K562 (cell line): ENCODE data around the gene PPP2R2D. TPM values are rescaled to one million over a fixed set of nuclear protein-coding genes. Genes with fewer than 3 reads are reported as not detected.

Experiments
- CHD7 ChIP-seq: fragments of 200-600 bp; sonication (generic); IDR thresholded peaks from one replicate; pipeline ENCODE4 v1.6.1; 2012; ENCODE audit warnings: mild to moderate bottlenecking, low read depth, low read length, inconsistent platforms
- FOXM1 ChIP-seq, 2 experiments: fragments of 450-650 bp in 1 of 2; sonication (generic) in 1 of 2; formaldehyde crosslinking in 1 of 2; IDR thresholded peaks; 2 replicates each; pipeline versions ENCODE4 v1.6.1 to v1.9.0; 2017 to 2022; ENCODE audit warnings: low read depth in 2 of 2, mild to moderate bottlenecking in 2 of 2, missing genetic modification reagents in 1 of 2, moderate library complexity in 1 of 2
- FOXP4 ChIP-seq: sonication (generic); formaldehyde crosslinking; IDR thresholded peaks from 2 replicates; pipeline ENCODE4 v1.8.0; 2022; ENCODE audit warnings: mild to moderate bottlenecking, missing genetic modification reagents, borderline replicate concordance
- KAT2B ChIP-seq: IDR thresholded peaks from one replicate; pipeline ENCODE4 v1.6.1; 2012; ENCODE audit warnings: low read depth, mild to moderate bottlenecking, control low read depth, inconsistent platforms, low read length, moderate library complexity
- KDM5B ChIP-seq: fragments of 200-600 bp; sonication (generic); IDR thresholded peaks from 2 replicates; pipeline ENCODE4 v1.6.1; 2012; ENCODE audit warnings: low read depth, mild to moderate bottlenecking, moderate library complexity, low read length, control low read depth, inconsistent platforms; ENCODE audit not compliant: insufficient replicate concordance
- POU5F1 ChIP-seq: fragments of 150-350 bp; IDR thresholded peaks from 2 replicates; pipeline ENCODE4 v1.6.1; 2014; ENCODE audit warnings: borderline replicate concordance, low read length, low read depth, mild to moderate bottlenecking; ENCODE audit not compliant: partially characterized antibody
- ZNF609 ChIP-seq: sonication (generic); formaldehyde crosslinking; IDR thresholded peaks from 2 replicates; pipeline ENCODE4 v1.8.1; 2023; ENCODE audit warnings: missing genetic modification reagents, mild to moderate bottlenecking, borderline replicate concordance
- polyA plus RNA-seq, 8 experiments: library from polyadenylated mRNA; depleted of rRNA in 4 of 8; stranded (reverse) in 5 of 8; unstranded in 3 of 8; fragments of >200 nt; fragmentation: Nextera tagmentation in 2 of 8; fragmentation: Illumina TruSeq in 1 of 8; extraction: Ambion mirVana in 2 of 8; extraction: Trizol in 1 of 8; gene quantifications; 2 replicates each; pipeline versions ENCODE4 v1.2.1 to v1.2.3, GENCODE V29; 2011 to 2014; ENCODE audit warnings: inconsistent platforms in 1 of 8, missing spikeins in 1 of 8
- total RNA-seq, 7 experiments: library from RNA; depleted of rRNA in 6 of 7; stranded (reverse); fragments of >200 nt in 6 of 7; fragmentation: Illumina TruSeq in 2 of 7; extraction: Trizol in 2 of 7; gene quantifications; 2 replicates each; pipeline versions ENCODE4 v1.2.1 to v1.2.3, GENCODE V29; 2011 to 2021; ENCODE audit warnings: low replicate concordance in 1 of 7

The PPP2R2D gene
- total and polyA plus RNA-seq, 9 of the 15 experiments (the other 6 are each of a cell fraction or from before 2014, with no cell fraction given) = 1.9 to 37.0 (median 26.8) TPM

GRCh38 chr10:131979821-131980270, 79.0 kb downstream of the PPP2R2D start (continued):
- no peak for TF ChIP-seq ZNF609 (CRISPR knock-in tag)
- no peak for TF ChIP-seq KDM5B
- no peak for TF ChIP-seq POU5F1
- no peak for TF ChIP-seq FOXP4
- TF ChIP-seq FOXM1 (IDR thresholded peaks at IDR 0.05; ENCODE audit: low read depth) = no peak
- no peak for TF ChIP-seq FOXM1 (CRISPR knock-in tag; IDR thresholded peaks at IDR 0.05; ENCODE audit: low read depth)
- no peak for TF ChIP-seq KAT2B
- no peak for TF ChIP-seq CHD7
